Measurements from ENCODE around the gene FMO5.
"Not testable (repeated sequence)": the region's sequence is repeated elsewhere in the genome, so short reads cannot be mapped to it uniquely, and the experiment has no call there.

The FMO5 gene

GRCh38 chr1:147204080-147204479, 21.1 kb downstream of the FMO5 start:
- no peak for DNase-seq

GRCh38 chr1:147202576-147202975, 22.6 kb downstream of the FMO5 start:
- no peak for DNase-seq

GRCh38 chr1:147201786-147202185, 23.4 kb downstream of the FMO5 start:
- DNase-seq = no peak

DNA sequence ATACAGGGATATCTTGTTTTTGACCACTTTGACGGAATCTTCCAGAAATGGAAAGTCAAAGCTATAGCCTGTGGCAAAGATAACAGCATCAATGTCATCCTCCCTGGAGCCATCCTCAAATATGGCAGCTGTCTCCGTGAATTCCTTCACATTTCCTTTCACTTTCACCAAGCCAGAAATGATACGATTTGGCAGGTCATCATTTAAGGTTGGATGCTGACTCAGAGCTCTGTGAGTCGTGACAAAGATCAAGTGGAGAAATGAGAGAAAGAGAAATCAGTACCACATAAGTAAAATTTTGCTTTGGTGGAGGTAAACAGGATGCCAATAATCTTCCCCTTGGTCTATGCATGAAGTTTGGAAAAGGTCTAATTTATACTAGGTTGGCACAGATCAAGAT, 23.9 kb downstream of the FMO5 start:
- no peak for DNase-seq

DNA sequence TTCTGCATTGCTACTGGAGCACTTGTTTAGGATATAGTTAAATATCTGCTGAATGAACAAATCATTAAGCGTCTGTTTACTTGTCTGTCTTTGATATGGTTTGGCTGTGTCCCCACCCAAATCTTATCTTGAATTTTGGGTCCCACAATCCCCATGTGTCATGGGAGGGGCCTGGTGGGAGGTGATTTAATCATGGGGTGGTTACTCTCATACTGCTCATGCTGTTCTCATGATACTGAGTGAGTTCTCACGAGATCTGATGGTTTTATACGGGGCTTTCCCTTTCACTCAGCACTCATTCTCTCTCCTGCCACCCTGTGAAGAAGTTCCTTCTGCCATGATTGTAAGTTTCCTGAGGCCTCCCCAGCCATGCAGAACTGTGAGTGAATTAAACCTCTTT, 27.8 kb downstream of the FMO5 start:
- DNase-seq = not testable (repeated sequence)

DNA sequence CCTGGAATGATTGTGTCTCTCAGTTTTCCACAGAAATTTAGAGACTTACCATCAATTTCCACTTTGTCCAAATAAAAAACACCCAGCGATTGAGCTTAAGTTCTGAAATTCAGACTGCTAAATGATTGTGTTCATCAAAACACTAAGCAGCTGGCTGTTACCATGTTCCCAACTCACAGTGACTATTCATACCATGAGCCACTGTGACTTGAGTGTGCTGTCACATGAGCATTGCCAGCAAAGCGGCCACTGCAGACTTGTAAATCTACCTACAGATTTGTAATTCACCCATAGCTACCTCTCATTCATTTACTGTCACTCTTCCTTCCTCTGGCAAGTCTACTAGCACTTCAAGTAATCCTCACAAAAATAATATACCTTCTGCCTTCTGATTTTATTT, 35.6 kb downstream of the FMO5 start:
- no peak for DNase-seq

DNA sequence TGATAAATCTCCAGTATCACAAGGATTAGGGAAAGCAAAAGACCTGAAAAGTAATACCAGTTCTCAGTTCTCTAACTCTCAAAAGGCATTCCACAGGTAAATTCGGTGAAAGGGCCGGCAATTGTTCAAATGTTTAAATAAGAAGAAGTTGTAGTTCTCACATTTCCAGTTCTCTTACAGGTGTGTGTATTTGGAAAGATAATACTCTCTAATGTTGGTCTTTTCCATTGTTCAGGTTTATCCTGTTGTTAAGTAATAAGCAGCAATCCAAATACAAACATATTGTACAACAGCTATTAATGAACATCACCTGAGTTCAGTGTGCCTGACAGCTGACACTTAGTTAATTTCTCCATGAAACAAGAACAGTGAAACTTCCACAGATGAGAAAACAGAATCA, 39.7 kb downstream of the FMO5 start:
- no peak for DNase-seq

GRCh38 chr1:147177611-147178380, 47.3 kb downstream of the FMO5 start:
- no peak for DNase-seq

- DNase-seq = peak; percentile 66
These were observed 52.7 kb downstream of the FMO5 start, which contains the start of gene PRKAB2 for GRCh38 chr1:147172168-147173016. Gene PRKAB2, minus strand, starts transcription at chr1:147172470. Its CDS starts 326 bp downstream, at chr1:147172144.

GRCh38 chr1:147171399-147172167, 53.6 kb downstream of the FMO5 start:
- no peak for DNase-seq

- DNase-seq = no peak
These were observed 55.1 kb downstream of the FMO5 start for GRCh38 chr1:147169840-147170674.

DNA sequence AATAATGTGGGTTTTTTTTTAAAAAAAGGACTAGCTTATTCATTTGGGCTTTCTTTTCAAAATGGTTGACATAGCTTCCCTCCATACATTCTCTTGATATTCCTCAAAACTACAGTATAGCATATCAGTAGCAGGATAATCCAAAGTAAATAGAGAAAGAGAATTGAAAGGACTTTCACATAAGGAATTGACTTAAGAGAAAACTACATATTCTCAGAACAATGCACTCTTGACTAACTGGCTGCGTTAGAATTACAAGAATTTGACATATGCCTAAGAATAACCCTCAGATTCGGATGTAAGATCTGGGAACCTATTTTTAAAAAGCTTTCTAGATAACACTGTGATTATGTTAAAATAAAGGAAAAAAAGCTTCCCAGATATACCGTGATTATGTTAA, 56.0 kb downstream of the FMO5 start:
- DNase-seq = no peak

- no peak for DNase-seq
These were observed 56.5 kb downstream of the FMO5 start for GRCh38 chr1:147168626-147169058.

DNA sequence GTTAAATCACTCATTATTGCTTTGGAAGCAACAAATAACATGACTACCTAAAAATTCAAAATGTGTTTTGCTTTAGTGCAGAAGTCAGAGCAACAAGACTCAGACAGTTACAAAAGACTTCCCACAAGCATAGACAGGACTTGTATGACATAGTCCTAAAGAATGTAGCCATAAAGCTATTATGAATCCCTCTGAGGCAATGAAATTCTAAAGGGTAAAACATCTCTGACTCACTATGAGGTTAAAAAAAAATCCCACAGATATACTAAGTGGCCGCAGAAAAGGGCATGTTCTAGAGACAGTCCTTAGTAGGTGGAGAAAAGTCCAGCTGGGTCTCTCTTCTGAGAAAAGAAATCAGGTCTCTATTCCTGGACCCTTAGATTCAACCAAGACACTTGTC, 57.8 kb downstream of the FMO5 start:
- DNase-seq = no peak

GRCh38 chr1:147163019-147163418, 62.1 kb downstream of the FMO5 start:
- no peak for DNase-seq

DNA sequence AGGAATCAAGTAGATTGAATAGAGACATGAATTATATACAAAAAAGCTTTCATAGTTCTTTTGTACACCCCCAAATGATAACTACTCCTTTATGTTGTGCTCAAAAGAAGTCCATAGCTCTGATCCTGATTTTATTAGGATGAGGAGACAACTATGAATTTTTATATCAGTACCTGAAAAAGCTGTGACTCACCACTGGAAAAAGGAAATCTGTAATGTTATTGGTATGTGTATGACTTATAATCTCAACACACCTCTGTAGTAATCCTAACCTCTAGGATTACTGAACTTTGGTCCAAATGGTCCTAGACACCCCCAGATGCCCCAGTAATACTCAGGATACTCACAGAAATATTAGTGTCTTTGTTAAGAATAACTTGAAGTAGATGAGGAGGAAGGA, 63.0 kb downstream of the FMO5 start:
- DNase-seq = no peak

- DNase-seq = not testable (repeated sequence)
These were observed 68.0 kb downstream of the FMO5 start for GRCh38 chr1:147157116-147157515.

DNA sequence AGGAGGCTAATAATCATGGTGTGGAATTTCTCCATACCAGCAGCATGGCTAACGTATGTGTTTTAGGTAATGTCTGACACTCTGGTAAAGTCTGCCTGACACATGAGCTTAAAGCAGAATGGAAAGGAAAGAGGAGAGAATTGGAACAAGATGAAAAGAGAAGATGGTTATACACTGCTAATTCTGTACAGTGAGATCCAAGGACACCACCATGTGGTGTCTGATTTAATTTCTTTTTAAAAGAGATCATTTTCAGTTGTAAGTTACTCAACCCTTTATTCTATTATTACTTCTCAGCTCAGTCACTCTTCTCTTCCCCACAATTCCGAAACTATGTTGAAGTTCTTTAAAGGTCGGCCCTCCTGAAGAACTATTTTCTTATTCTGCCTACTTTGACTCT, 68.5 kb downstream of the FMO5 start:
- no peak for DNase-seq

DNA sequence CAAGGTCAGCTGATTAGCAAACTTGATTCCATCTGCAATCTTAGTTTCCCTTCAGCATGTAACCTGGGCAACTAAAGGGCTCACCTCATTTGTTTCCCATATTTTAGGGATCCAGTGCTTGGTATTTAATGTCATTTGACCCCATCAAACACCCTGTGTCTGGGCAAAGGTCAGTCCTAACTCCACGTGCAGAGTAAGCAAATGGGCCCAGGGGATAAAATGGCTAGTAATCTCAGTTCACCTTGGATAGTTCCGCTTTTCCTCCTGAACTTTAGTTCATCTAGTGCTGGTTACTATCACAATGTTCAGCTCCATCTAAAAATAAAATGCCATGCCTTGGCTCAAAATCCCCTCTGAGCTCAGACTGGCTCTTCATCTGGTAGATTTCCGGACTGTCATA, 72.4 kb downstream of the FMO5 start:
- no peak for DNase-seq

GRCh38 chr1:147151244-147151643, 73.9 kb downstream of the FMO5 start:
- no peak for DNase-seq

DNA sequence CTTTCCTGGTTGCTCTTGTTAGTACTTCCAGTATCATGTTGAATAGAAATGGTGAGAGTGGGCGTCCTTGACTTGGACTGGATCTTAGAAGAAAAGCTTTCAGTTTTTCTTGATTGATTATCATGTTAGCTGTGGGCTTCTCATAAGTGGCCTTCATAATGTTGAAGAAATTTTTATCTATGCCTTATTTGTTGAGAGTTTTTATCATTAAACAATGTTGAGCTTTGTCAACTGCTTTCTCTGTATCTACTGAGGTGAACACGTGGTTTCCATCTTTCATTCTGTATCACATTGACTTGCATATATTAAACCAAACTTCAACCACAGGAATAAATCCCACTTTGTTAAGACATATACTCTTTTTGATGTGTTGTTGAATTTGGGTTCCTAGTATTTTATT, 82.3 kb downstream of the FMO5 start:
- no peak for DNase-seq
